Measurements from ENCODE around the gene ZNF418.

DNA sequence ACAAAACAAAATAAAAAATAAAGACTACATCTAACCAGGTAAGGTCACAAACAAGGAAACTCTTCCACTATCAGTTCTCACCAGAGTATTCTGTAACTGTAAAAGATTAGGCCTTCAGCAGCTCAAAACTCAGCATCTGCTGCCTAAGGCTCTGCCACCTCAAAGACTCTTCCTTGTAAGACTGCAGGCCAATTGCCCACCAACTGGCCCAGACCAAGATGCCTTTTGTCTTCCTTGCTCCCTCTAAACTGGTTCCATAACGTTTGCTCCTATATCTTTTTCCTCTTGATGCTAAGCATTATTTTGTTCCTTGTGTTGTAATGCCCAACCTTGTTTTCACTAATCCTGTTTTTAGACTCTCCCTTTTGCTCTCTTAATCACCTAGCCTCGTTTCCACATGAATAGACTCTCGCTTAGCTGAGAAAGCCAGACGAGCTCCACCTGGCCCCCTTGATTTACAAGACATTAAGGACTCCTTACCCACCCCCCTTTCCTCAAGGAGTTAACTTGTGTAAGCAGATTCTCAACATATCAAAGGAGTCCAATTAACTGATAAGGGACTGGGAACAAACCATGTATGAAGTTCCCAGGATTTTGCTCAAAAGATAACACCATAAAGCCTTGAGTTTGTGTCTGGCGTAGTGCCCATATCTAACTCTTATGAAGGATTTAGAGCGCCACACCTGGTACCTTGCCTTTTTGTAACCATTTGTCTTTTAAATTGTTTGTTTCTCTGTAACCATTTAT, 47.8 kb downstream of the ZNF418 start:
- no peak for TF ChIP-seq ZNF274 (IDR thresholded peaks at IDR 0.05; ENCODE audit: low read depth, low read length)
- TF ChIP-seq YY1 (IDR thresholded peaks at IDR 0.05; ENCODE audit: insufficient read depth, insufficient read length), result no peak
- TF ChIP-seq SUZ12 (IDR thresholded peaks at IDR 0.05; ENCODE audit: extremely low read depth, insufficient read depth, insufficient read length), result no peak
